Neural progenitor cell (in vitro differentiated cells): ENCODE measurements around the gene TES.
"Not testable (repeated sequence)": the region's sequence is repeated elsewhere in the genome, so short reads cannot be mapped to it uniquely, and the experiment has no call there.

Source experiments
- CTCF ChIP-seq: fragments of 200-600 bp; sonication (generic); IDR thresholded peaks from 2 replicates; pipeline ENCODE4 v1.5.1; 2017; ENCODE audit warnings: antibody characterized with exemption, mild to moderate bottlenecking
- EZH2 ChIP-seq: fragments of 200-600 bp; sonication (generic); IDR thresholded peaks from 2 replicates; pipeline ENCODE4 v1.6.1; 2017; ENCODE audit warnings: antibody characterized with exemption, mild to moderate bottlenecking, moderate library complexity

- not testable (repeated sequence) for TF ChIP-seq EZH2, CTCF
These were observed 34.5 kb downstream of the TES start for GRCh38 chr7:116244803-116245202.
